HAP-1 (cell line): Measurements from ENCODE around the gene HRCT1.
A peak's percentile ranks its signal among the peaks of the same experiment; 100 is the strongest.
"Not testable (repeated sequence)": the region's sequence is repeated elsewhere in the genome, so short reads cannot be mapped to it uniquely, and the experiment has no call there.

Experiments used
- DNase-seq, 2 experiments: peaks; one replicate each; pipeline ENCODE4 v3.0.0-alpha.2; 2016 to 2020; ENCODE audit warnings: low spot score in 2 of 2
- H3K27me3 ChIP-seq: fragments of 250-450 bp; sonication (Bioruptor Pico); 2 replicates; pipeline ENCODE4 v1.5.1; 2020; ENCODE audit warnings: low read depth, mild to moderate bottlenecking, moderate library complexity
- H3K36me3 ChIP-seq: fragments of 250-450 bp; sonication (Bioruptor Pico); replicated peaks from 2 replicates; pipeline ENCODE4 v1.5.1; 2020; ENCODE audit warnings: mild to moderate bottlenecking
- H3K4me1 ChIP-seq: fragments of 250-450 bp; sonication (Bioruptor Pico); 2 replicates; pipeline ENCODE4 v1.5.1; 2020; ENCODE audit warnings: mild to moderate bottlenecking
- H3K4me3 ChIP-seq: fragments of 250-450 bp; sonication (Bioruptor Pico); 2 replicates; pipeline ENCODE4 v1.5.1; 2020; ENCODE audit warnings: mild to moderate bottlenecking, moderate library complexity
- H3K9me3 ChIP-seq: fragments of 250-450 bp; sonication (Bioruptor Pico); 2 replicates; pipeline ENCODE4 v1.5.1; 2020; ENCODE audit warnings: mild to moderate bottlenecking, moderate library complexity
- in situ Hi-C: fragments of 300-500 bp; cut with MboI; formaldehyde crosslinking; loops from 3 replicates; pipeline ENCODE4 v1.14.3; 2020; ENCODE audit warnings: low sequenced_read_pairs, inconsistent platforms, mixed read lengths

HRCT1 gene

DNA sequence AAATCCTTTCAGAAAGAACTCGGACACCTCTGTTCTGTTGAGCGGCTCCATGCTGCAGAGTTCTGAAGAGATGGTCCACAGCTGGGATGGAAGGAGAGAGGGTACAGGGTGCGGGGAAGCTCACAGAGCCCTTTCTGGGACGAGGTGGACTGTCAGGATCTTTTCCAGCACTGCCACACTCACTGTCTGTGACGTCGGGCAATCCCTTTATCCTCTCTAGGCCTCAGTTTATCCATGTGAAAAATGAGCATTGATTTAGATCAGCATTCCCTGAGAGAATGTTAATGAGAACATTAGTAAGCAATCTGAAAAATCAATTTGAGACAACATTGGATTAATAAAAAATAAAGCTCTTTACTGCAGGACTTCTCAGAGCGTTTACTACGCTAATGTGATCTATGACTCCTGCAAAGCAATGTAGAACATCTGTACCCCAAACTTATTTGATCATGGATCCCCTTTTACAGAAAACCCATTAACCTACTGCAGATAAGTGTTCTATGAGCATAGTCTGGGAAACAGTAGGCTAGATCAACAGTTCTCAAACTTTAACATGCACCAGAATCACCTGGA is 35.6 kb upstream of the HRCT1 start, which contains the start of gene OR13J1:
OR13J1 (minus strand) TSS at position 51 of the 573 bp plus-strand sequence; CDS start at position 51, 0 bp downstream.
- in situ Hi-C loops: no loop called here
- no peak within 1 kb of the TSS for H3K4me3 ChIP-seq
- no peak for DNase-seq
- no peaks in the 10 kb centered on the region for H3K27me3 ChIP-seq
- no peaks in the 10 kb centered on the region for H3K9me3 ChIP-seq
- no peaks in the 10 kb centered on the region for H3K36me3 ChIP-seq
- H3K4me1 ChIP-seq: peaks cover 6% of the 10 kb centered on the region

- H3K9me3 ChIP-seq: no peaks in the 10 kb centered on the region
- DNase-seq: no peak
- no peaks in the 10 kb centered on the region for H3K36me3 ChIP-seq
- H3K27me3 ChIP-seq: no peaks in the 10 kb centered on the region
- no peak overlapping the region for H3K4me3 ChIP-seq
- H3K4me1 ChIP-seq: peaks cover 6% of the 10 kb centered on the region
- in situ Hi-C loops: no loop called here
Measured at GRCh38 chr9:35871545-35871944, 34.5 kb upstream of the HRCT1 start.

- peak in 1 of 2 experiments; percentile 36 for DNase-seq
- no peaks in the 10 kb centered on the region for H3K27me3 ChIP-seq
- H3K4me3 ChIP-seq: no peak overlapping the region
- no peaks in the 10 kb centered on the region for H3K9me3 ChIP-seq
- H3K36me3 ChIP-seq: no peaks in the 10 kb centered on the region
- peaks cover 6% of the 10 kb centered on the region for H3K4me1 ChIP-seq
- in situ Hi-C loops: no loop called here
Measured at GRCh38 chr9:35872505-35872904, 33.5 kb upstream of the HRCT1 start.

DNA sequence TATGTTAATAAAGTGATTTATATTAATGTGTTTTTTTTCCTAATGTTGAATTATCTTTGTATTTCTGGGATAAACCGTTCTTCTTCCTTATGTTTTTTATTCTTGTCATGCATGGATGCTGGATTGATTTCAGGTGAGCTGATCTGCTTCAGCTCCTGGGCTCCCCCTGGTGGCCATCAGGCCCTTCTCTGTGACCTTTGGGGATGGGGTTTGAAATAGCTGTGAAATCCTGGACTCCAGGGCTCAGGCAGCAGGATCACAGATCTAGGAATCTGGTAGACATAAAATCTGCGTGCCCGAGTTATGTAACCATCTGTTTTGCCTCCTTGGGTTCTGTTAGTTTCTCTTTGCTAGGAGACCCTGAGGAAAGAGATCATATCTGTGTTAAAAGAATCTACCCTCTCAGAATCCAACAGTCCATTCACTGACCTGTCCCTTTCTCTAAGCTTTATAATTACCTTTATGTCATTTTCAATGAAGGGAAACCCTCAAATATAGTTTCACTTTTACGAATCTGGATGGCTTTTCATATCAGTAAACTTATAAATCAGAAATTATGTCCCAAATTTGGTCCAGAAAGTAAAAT is 23.6 kb upstream of the HRCT1 start:
- Histone ChIP-seq H3K9me3 (no peaks in the 10 kb centered on the region), H3K4me1 (peaks cover 7% of the 10 kb centered on the region), H3K4me3 (no peak overlapping the region), H3K36me3 (no peaks in the 10 kb centered on the region), H3K27me3 (peaks cover 7% of the 10 kb centered on the region)
- in situ Hi-C loops: loop anchor here (5.0 kb wide), 1 partner anchor 90 kb away; the partner anchor contains the start of gene NPR2
- peak; percentile 65 to 91 for DNase-seq

DNA sequence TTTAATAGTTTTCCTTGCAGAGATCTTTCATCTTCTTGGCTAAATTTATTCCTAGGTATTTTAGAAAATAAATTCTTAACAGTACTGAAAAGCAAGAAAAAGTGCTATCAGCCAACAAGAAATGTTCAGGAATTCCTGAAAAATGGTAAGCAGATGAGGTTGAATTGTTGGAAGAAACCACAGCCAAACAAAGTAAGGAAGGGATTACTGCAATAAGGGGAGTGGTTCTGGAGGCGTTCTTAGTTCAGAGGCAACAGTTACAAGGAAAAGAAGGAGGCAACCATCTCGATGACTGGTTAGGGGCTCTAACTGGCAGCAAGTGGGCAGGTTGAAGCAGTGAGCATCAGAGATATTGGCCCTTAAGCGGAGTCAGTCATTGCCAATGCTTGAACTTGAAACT is 23.0 kb upstream of the HRCT1 start:
- in situ Hi-C loops: loop anchor here (5.0 kb wide), 1 partner anchor 91 kb away; the partner anchor contains the start of gene NPR2

GRCh38 chr9:35884908-35885307 is 21.1 kb upstream of the HRCT1 start:
- not testable (repeated sequence) for H3K36me3 ChIP-seq, DNase-seq, H3K27me3 ChIP-seq, H3K4me3 ChIP-seq, H3K9me3 ChIP-seq, H3K4me1 ChIP-seq
- in situ Hi-C loops: loop anchor here (5.0 kb wide), 1 partner anchor 93 kb away; the partner anchor contains the start of gene NPR2

More for the DNA sequence above, 23.0 kb upstream of the HRCT1 start:
- Histone ChIP-seq H3K9me3 (no peaks in the 10 kb centered on the region), H3K27me3 (peaks cover 7% of the 10 kb centered on the region), H3K36me3 (no peaks in the 10 kb centered on the region), H3K4me3 (no peak overlapping the region), H3K4me1 (peaks cover 7% of the 10 kb centered on the region)
- DNase-seq: no peak

DNA sequence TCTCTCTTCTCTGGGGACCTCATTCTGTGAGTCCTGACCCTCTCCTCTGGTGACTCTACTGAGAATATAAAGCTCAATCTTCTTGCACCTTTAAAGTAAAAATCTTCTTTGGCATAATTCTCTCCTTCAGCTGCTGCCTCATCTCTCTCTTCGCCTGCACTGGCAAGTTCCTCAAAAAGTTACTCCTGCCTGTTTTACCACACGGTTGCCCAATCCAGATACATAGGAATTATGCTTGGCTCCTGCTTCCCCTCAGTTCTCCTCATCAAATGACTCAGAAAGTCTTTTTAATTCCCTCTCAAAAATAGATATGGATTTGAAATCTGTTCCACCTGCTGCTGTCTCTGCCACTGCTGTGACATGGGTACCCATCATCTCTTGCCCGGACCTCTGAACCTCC is 14.4 kb upstream of the HRCT1 start:
- Histone ChIP-seq H3K4me1 (peaks cover 5% of the 10 kb centered on the region), H3K4me3 (no peak overlapping the region), H3K36me3 (no peaks in the 10 kb centered on the region), H3K27me3 (peaks cover 9% of the 10 kb centered on the region; the same call in 1 of the 2 replicates), H3K9me3 (no peaks in the 10 kb centered on the region)
- DNase-seq: no peak
- in situ Hi-C loops: no loop called here

GRCh38 chr9:35892051-35892450 is 14.0 kb upstream of the HRCT1 start:
- Histone ChIP-seq H3K4me1 (peaks cover 5% of the 10 kb centered on the region), H3K9me3 (no peaks in the 10 kb centered on the region), H3K36me3 (no peaks in the 10 kb centered on the region), H3K27me3 (peaks cover 9% of the 10 kb centered on the region; the same call in 1 of the 2 replicates), H3K4me3 (no peak overlapping the region)
- no peak for DNase-seq
- in situ Hi-C loops: no loop called here

- in situ Hi-C loops: no loop called here
Measured at GRCh38 chr9:35896570-35896969, 9.4 kb upstream of the HRCT1 start.

GRCh38 chr9:35897376-35898099 is 8.5 kb upstream of the HRCT1 start:
- in situ Hi-C loops: not testable (repeated sequence)

More at GRCh38 chr9:35896570-35896969, 9.4 kb upstream of the HRCT1 start:
- no peak for DNase-seq
- Histone ChIP-seq H3K36me3 (no peaks in the 10 kb centered on the region), H3K4me3 (no peak overlapping the region), H3K4me1 (peaks cover 5% of the 10 kb centered on the region), H3K9me3 (0 out of 2 replicates have a peak, but pooled peaks cover 3% of the 10 kb centered on the region), H3K27me3 (peaks cover 16% of the 10 kb centered on the region)

GRCh38 chr9:35898337-35898736 is 7.7 kb upstream of the HRCT1 start:
- H3K27me3 ChIP-seq: peaks cover 21% of the 10 kb centered on the region
- H3K36me3 ChIP-seq: no peaks in the 10 kb centered on the region
- 0 out of 2 replicates have a peak, but pooled peaks cover 3% of the 10 kb centered on the region for H3K9me3 ChIP-seq
- peaks cover 5% of the 10 kb centered on the region for H3K4me1 ChIP-seq
- H3K4me3 ChIP-seq: no peak overlapping the region
- DNase-seq: no peak
- in situ Hi-C loops: no loop called here

More at GRCh38 chr9:35897376-35898099, 8.5 kb upstream of the HRCT1 start:
- H3K4me1 ChIP-seq, H3K36me3 ChIP-seq, H3K4me3 ChIP-seq, H3K9me3 ChIP-seq, DNase-seq: not testable (repeated sequence)
- peaks cover 23% of the 10 kb centered on the region for H3K27me3 ChIP-seq

DNA sequence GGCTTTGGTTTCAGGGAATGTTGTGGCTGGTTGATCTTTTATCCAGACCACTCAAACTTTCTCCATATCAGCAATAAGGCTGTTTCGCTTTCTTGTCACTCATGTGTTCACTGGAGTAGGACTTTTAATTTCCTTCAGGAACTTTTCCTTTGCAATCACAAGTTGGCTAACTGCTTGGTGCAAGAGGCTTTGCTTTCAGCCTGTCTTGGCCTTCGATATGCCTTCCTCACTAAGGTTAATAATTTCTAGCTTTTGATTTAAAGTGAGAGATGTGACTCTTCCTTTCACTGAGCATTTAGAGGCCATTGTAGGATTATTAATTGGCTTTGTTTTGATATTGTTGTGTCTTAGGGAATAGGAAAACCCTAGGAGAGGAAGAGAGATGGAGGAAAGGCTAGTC is 7.0 kb upstream of the HRCT1 start:
- no peak overlapping the region for H3K4me3 ChIP-seq
- in situ Hi-C loops: no loop called here
- 0 out of 2 replicates have a peak, but pooled peaks cover 3% of the 10 kb centered on the region for H3K9me3 ChIP-seq
- H3K27me3 ChIP-seq: peaks cover 21% of the 10 kb centered on the region
- peaks cover 5% of the 10 kb centered on the region for H3K4me1 ChIP-seq
- no peak for DNase-seq
- no peaks in the 10 kb centered on the region for H3K36me3 ChIP-seq

- no peak overlapping the region for H3K4me3 ChIP-seq
- in situ Hi-C loops: loop anchor here (10.0 kb wide), 1 partner anchor 122 kb away; no protein-coding TSS in a partner anchor
- peak; percentile 48 to 50 for DNase-seq
- H3K27me3 ChIP-seq: peaks cover 16% of the 10 kb centered on the region
- no peaks in the 10 kb centered on the region for H3K9me3 ChIP-seq
- H3K36me3 ChIP-seq: no peaks in the 10 kb centered on the region
- peaks cover 10% of the 10 kb centered on the region for H3K4me1 ChIP-seq
Measured at GRCh38 chr9:35903049-35903448, 3.0 kb upstream of the HRCT1 start.

GRCh38 chr9:35904338-35904737 is 1.7 kb upstream of the HRCT1 start:
- peaks cover 15% of the 10 kb centered on the region for H3K4me1 ChIP-seq
- no peaks in the 10 kb centered on the region for H3K9me3 ChIP-seq
- in situ Hi-C loops: loop anchor here (10.0 kb wide), 1 partner anchor 120 kb away; no protein-coding TSS in a partner anchor
- no peaks in the 10 kb centered on the region for H3K36me3 ChIP-seq
- H3K4me3 ChIP-seq: no peak overlapping the region
- DNase-seq: no peak
- H3K27me3 ChIP-seq: peaks cover 14% of the 10 kb centered on the region
